ENCODE data around the gene AADACL4. TPM values are rescaled to one million over a fixed set of nuclear protein-coding genes. Genes with fewer than 3 reads are reported as not detected.

Gene AADACL4
- polyA plus RNA-seq, 1 donor from 2014 or later, result not detected

GRCh38 chr1:12658531-12659453 lies 14.9 kb downstream of the AADACL4 start:
- Histone ChIP-seq H3K9me3 (ENCODE audit: low read length) (no peaks in the 10 kb centered on the region), H3K4me2 (ENCODE audit: low read length) (no peak overlapping the region), H3K27me3 (ENCODE audit: insufficient read depth, low read depth, low read length) (no peaks in the 10 kb centered on the region), H2AFZ (ENCODE audit: low read depth, low read length) (no peak overlapping the region), H3K9ac (ENCODE audit: low read length) (no peak overlapping the region), H3K27ac (ENCODE audit: low read length) (no peak overlapping the region), H4K20me1 (ENCODE audit: insufficient read depth) (no peaks in the 10 kb centered on the region), H3K4me3 (ENCODE audit: low read length) (no peak overlapping the region), H3K36me3 (ENCODE audit: insufficient read depth, low read length) (no peaks in the 10 kb centered on the region), H3K79me2 (replicated peaks; ENCODE audit: insufficient read depth, low read length) (no peaks in the 10 kb centered on the region), H3K9me2 (ENCODE audit: insufficient read depth, low read length) (no peaks in the 10 kb centered on the region), H3F3A (ENCODE audit: insufficient read depth, low read length, poor library complexity, severe bottlenecking) (no peaks in the 10 kb centered on the region)
- TF ChIP-seq POLR2AphosphoS5 (IDR thresholded peaks at IDR 0.05), result no peak
- TF ChIP-seq RAD21 (conservative IDR thresholded peaks at IDR 0.05), result peak; percentile 76
- peak; percentile 77 for TF ChIP-seq SMC3 (conservative IDR thresholded peaks at IDR 0.05; ENCODE audit: poor library complexity)
- peak; percentile 83 for TF ChIP-seq CTCF (IDR thresholded peaks at IDR 0.05; ENCODE audit: poor library complexity, severe bottlenecking)
- no peak for TF ChIP-seq TAF1 (IDR thresholded peaks at IDR 0.05; ENCODE audit: low read depth)
- no peak for TF ChIP-seq EP300 (conservative IDR thresholded peaks at IDR 0.05; ENCODE audit: poor library complexity, severe bottlenecking)

DNA sequence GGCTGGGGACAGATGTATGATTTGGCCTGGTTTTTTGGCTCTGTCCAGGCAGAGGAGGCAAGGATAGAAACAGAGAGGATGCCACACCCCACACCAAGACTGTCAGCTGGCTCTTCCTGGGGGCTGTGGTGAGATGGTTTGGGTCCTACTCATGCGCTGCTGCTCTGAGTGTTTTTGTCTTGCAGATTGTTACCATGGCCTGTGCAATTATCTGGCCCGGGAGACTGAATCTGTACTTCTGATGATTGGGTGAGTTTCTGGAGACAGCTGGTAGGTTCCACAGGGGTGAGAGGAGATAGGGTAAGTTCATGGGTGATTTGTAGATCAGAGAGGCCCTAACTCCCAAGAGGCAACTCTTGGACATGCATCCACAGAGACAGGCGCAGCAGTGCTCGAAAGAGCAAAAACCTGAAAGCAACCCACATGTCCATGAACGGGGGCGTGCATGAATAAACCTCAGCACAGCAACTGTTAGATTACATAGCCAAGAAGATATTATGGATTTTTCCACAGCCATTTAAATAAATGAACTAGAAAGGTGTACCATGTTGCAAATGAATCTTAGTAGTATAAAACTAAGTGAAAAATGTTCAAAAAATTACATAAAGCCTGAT lies 17.8 kb downstream of the AADACL4 start:
- Histone ChIP-seq H3K27me3 (ENCODE audit: insufficient read depth, low read depth, low read length) (no peaks in the 10 kb centered on the region), H3K9ac (ENCODE audit: low read length) (no peak overlapping the region), H3K9me3 (ENCODE audit: low read length) (no peaks in the 10 kb centered on the region), H3K36me3 (ENCODE audit: insufficient read depth, low read length) (no peaks in the 10 kb centered on the region), H2AFZ (ENCODE audit: low read depth, low read length) (no peak overlapping the region), H3K27ac (ENCODE audit: low read length) (no peak overlapping the region), H3K9me2 (ENCODE audit: insufficient read depth, low read length) (no peaks in the 10 kb centered on the region), H3K4me3 (ENCODE audit: low read length) (no peak overlapping the region), H4K20me1 (ENCODE audit: insufficient read depth) (no peaks in the 10 kb centered on the region), H3K79me2 (replicated peaks; ENCODE audit: insufficient read depth, low read length) (no peaks in the 10 kb centered on the region), H3F3A (ENCODE audit: insufficient read depth, low read length, poor library complexity, severe bottlenecking) (no peaks in the 10 kb centered on the region), H3K4me2 (ENCODE audit: low read length) (no peak overlapping the region)
- TF ChIP-seq, protein P1, sequence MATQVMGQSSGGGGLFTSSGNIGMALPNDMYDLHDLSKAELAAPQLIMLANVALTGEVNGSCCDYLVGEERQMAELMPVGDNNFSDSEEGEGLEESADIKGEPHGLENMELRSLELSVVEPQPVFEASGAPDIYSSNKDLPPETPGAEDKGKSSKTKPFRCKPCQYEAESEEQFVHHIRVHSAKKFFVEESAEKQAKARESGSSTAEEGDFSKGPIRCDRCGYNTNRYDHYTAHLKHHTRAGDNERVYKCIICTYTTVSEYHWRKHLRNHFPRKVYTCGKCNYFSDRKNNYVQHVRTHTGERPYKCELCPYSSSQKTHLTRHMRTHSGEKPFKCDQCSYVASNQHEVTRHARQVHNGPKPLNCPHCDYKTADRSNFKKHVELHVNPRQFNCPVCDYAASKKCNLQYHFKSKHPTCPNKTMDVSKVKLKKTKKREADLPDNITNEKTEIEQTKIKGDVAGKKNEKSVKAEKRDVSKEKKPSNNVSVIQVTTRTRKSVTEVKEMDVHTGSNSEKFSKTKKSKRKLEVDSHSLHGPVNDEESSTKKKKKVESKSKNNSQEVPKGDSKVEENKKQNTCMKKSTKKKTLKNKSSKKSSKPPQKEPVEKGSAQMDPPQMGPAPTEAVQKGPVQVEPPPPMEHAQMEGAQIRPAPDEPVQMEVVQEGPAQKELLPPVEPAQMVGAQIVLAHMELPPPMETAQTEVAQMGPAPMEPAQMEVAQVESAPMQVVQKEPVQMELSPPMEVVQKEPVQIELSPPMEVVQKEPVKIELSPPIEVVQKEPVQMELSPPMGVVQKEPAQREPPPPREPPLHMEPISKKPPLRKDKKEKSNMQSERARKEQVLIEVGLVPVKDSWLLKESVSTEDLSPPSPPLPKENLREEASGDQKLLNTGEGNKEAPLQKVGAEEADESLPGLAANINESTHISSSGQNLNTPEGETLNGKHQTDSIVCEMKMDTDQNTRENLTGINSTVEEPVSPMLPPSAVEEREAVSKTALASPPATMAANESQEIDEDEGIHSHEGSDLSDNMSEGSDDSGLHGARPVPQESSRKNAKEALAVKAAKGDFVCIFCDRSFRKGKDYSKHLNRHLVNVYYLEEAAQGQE (IDR thresholded peaks at IDR 0.05; ENCODE audit: borderline replicate concordance), result no peak
- TF ChIP-seq CTCF (IDR thresholded peaks at IDR 0.05; ENCODE audit: poor library complexity, severe bottlenecking), result no peak
- TF ChIP-seq SMC3 (conservative IDR thresholded peaks at IDR 0.05; ENCODE audit: poor library complexity), result no peak
- TF ChIP-seq MXI1 (conservative IDR thresholded peaks at IDR 0.05; ENCODE audit: poor library complexity, severe bottlenecking), result no peak
- no peak for TF ChIP-seq TAF1 (IDR thresholded peaks at IDR 0.05; ENCODE audit: low read depth)
- TF ChIP-seq EP300 (conservative IDR thresholded peaks at IDR 0.05; ENCODE audit: poor library complexity, severe bottlenecking), result no peak
- TF ChIP-seq RAD21 (conservative IDR thresholded peaks at IDR 0.05), result no peak
- no peak for TF ChIP-seq POLR2AphosphoS5 (IDR thresholded peaks at IDR 0.05)
- TF ChIP-seq EZH2 (IDR thresholded peaks at IDR 0.05; ENCODE audit: borderline replicate concordance, insufficient read depth, low read length, poor library complexity, severe bottlenecking), result no peak
